IMR-90 (cell line): ENCODE measurements around the gene SF3A1. TPM values are rescaled to one million over a fixed set of nuclear protein-coding genes. Genes with fewer than 3 reads are reported as not detected.
A peak's percentile ranks its signal among the peaks of the same experiment; 100 is the strongest.

ENCODE experiments used
- ATAC-seq: fragments of 200-7000 bp; cut with Tn5 transposase; 2 replicates; pipeline ENCODE4 v1.9.1; 2020; ENCODE audit warnings: low read depth, mild to moderate bottlenecking, moderate library complexity
- BruUV-seq: library from RNA; stranded (reverse); fragments of 400-500 nt; replicated peaks from 2 replicates; lab custom pipeline; 2021; lab: Mats Ljungman, UMichigan
- CTCF ChIA-PET: fragments of 300-600 bp; formaldehyde crosslinking; extraction: SDS; loops from one replicate; lab custom pipeline; 2021; ENCODE audit warnings: antibody characterized with exemption; lab: Yijun Ruan, JAX
- POLR2A ChIA-PET: fragments of 300-600 bp; sonication (Branson Sonifier 250); formaldehyde crosslinking; loops from one replicate; lab custom pipeline; 2022; ENCODE audit warnings: antibody characterized with exemption; ENCODE audit not compliant: unreplicated experiment; lab: Charles Lee
- DNase-seq: peaks from one replicate; pipeline ENCODE4 v3.0.0; 2013
- H2AFZ ChIP-seq: replicated peaks from 2 replicates; pipeline ENCODE3; 2013; ENCODE audit warnings: low read length, mild to moderate bottlenecking; ENCODE audit not compliant: poor library complexity
- H2AK5ac ChIP-seq: 2 replicates; pipeline ENCODE4 v1.6.1; 2013; ENCODE audit warnings: low read depth, low read length, inconsistent platforms
- H2AK9ac ChIP-seq: replicated peaks from 2 replicates; pipeline ENCODE3; 2013; ENCODE audit warnings: mild to moderate bottlenecking, low read depth, low read length, moderate library complexity; ENCODE audit not compliant: poor library complexity
- H2BK120ac ChIP-seq: 2 replicates; pipeline ENCODE4 v1.6.1; 2013; ENCODE audit warnings: low read depth, low read length, inconsistent platforms
- H2BK15ac ChIP-seq: 3 replicates; pipeline ENCODE4 v1.6.1; 2013; ENCODE audit warnings: low read depth, low read length, inconsistent platforms
- H2BK20ac ChIP-seq: 2 replicates; pipeline ENCODE4 v1.6.1; 2013; ENCODE audit warnings: low read depth, mild to moderate bottlenecking, inconsistent platforms, low read length, moderate library complexity
- H2BK5ac ChIP-seq: 2 replicates; pipeline ENCODE4 v1.6.1; 2013; ENCODE audit warnings: mild to moderate bottlenecking, low read depth, low read length, inconsistent platforms; ENCODE audit not compliant: poor library complexity, severe bottlenecking
- H3K14ac ChIP-seq: replicated peaks from 2 replicates; pipeline ENCODE4 v1.6.1; 2013; ENCODE audit warnings: low read depth, low read length, inconsistent platforms
- H3K18ac ChIP-seq: 2 replicates; pipeline ENCODE4 v1.6.1; 2013; ENCODE audit warnings: low read depth, low read length, control low read depth
- H3K23ac ChIP-seq: 2 replicates; pipeline ENCODE4 v1.6.1; 2013; ENCODE audit warnings: low read depth, low read length, inconsistent platforms
- H3K27ac ChIP-seq: 2 replicates; pipeline ENCODE4 v1.5.1; 2013; ENCODE audit warnings: mild to moderate bottlenecking, control low read depth, low read length; ENCODE audit not compliant: insufficient read depth
- H3K27me3 ChIP-seq: 2 replicates; pipeline ENCODE4 v1.6.1; 2013; ENCODE audit warnings: low read length; ENCODE audit not compliant: control insufficient read depth, insufficient read depth
- H3K36me3 ChIP-seq: 2 replicates; pipeline ENCODE4 v1.6.1; 2013; ENCODE audit warnings: low read length, mixed read lengths; ENCODE audit not compliant: control insufficient read depth, insufficient read depth
- H3K4ac ChIP-seq: 2 replicates; pipeline ENCODE4 v1.6.1; 2013; ENCODE audit warnings: low read depth, low read length, inconsistent platforms
- H3K4me1 ChIP-seq: 2 replicates; pipeline ENCODE4 v1.6.1; 2013; ENCODE audit warnings: low read length, mixed read lengths; ENCODE audit not compliant: control insufficient read depth, insufficient read depth
- H3K4me2 ChIP-seq: 2 replicates; pipeline ENCODE4 v1.6.1; 2013; ENCODE audit warnings: low read depth, mild to moderate bottlenecking, control low read depth, low read length, moderate library complexity
- H3K4me3 ChIP-seq: 2 replicates; pipeline ENCODE4 v1.5.1; 2013; ENCODE audit warnings: low read depth, mild to moderate bottlenecking, control low read depth, low read length, moderate library complexity; ENCODE audit not compliant: insufficient read depth
- H3K56ac ChIP-seq: 2 replicates; pipeline ENCODE4 v1.6.1; 2013; ENCODE audit warnings: low read length, inconsistent platforms; ENCODE audit not compliant: insufficient read depth; ENCODE audit errors: extremely low read depth
- H3K79me1 ChIP-seq, 2 experiments: 2 replicates each; pipeline ENCODE4 v1.6.1; 2013; ENCODE audit warnings: low read length in 2 of 2, inconsistent platforms in 1 of 2, low read depth in 1 of 2
- H3K9ac ChIP-seq: 2 replicates; pipeline ENCODE4 v1.6.1; 2013; ENCODE audit warnings: low read depth, low read length, control low read depth
- H3K9me1 ChIP-seq: 2 replicates; pipeline ENCODE4 v1.6.1; 2013; ENCODE audit warnings: low read length, inconsistent platforms; ENCODE audit not compliant: insufficient read depth
- H3K9me3 ChIP-seq: 2 replicates; pipeline ENCODE4 v1.6.1; 2013; ENCODE audit warnings: low read length; ENCODE audit not compliant: control insufficient read depth, insufficient read depth
- H4K20me1 ChIP-seq: 2 replicates; pipeline ENCODE4 v1.6.1; 2013; ENCODE audit warnings: low read length, inconsistent platforms; ENCODE audit not compliant: insufficient read depth
- H4K5ac ChIP-seq: 2 replicates; pipeline ENCODE4 v1.6.1; 2013; ENCODE audit warnings: mild to moderate bottlenecking, low read depth, low read length, control low read depth
- H4K8ac ChIP-seq, 2 experiments: 2 replicates each; pipeline ENCODE4 v1.6.1; 2013; ENCODE audit warnings: low read depth in 2 of 2, low read length in 2 of 2, control low read depth in 1 of 2, inconsistent platforms in 1 of 2
- H4K91ac ChIP-seq: 2 replicates; pipeline ENCODE4 v1.6.1; 2013; ENCODE audit warnings: low read depth, low read length, inconsistent platforms; ENCODE audit not compliant: insufficient read depth
- ELK1 ChIP-seq: fragments of 150-350 bp; IDR thresholded peaks from 2 replicates; pipeline ENCODE4 v1.6.1; 2016; ENCODE audit warnings: low read depth, mild to moderate bottlenecking, low read length, moderate library complexity, borderline replicate concordance
- RCOR1 ChIP-seq: IDR thresholded peaks from 2 replicates; pipeline ENCODE4 v1.6.1; 2012; ENCODE audit warnings: mild to moderate bottlenecking, low read length, improper control_type of control experiment; ENCODE audit not compliant: insufficient replicate concordance
- WGBS, 2 experiments: methylation state at CpG; one replicate each; pipeline versions ENCODE4 v1.1.5 to v1.1.7; 2013; ENCODE audit warnings: missing lambda C conversion rate in 2 of 2; ENCODE audit not compliant: insufficient read length in 1 of 2; ENCODE audit errors: extremely low coverage in 2 of 2; 5-methylcytosine and 5-hydroxymethylcytosine counted together
- dilution Hi-C: fragments of 300-500 bp; cut with HindIII; formaldehyde crosslinking; loops from one replicate; pipeline ENCODE4 v1.14.3; 2018; ENCODE audit warnings: low sequenced_read_pairs; ENCODE audit not compliant: unreplicated experiment
- in situ Hi-C: fragments of 300-500 bp; cut with MboI; formaldehyde crosslinking; loops from 3 replicates; pipeline ENCODE4 v1.14.3; 2019; ENCODE audit warnings: low sequenced_read_pairs, inconsistent platforms, mixed read lengths
- intact Hi-C: fragments of 100-400 bp; cut with micrococcal nuclease; formaldehyde crosslinking; loops from 2 replicates; pipeline ENCODE4 v1.10.0; 2022
- polyA plus RNA-seq, 3 experiments: library from polyadenylated mRNA; depleted of rRNA; stranded (reverse); fragments of >200 nt; gene quantifications; 2 replicates each; pipeline ENCODE4 v1.2.3, GENCODE V29; 2012; ENCODE audit warnings: low replicate concordance in 1 of 3
- total RNA-seq: library from RNA; depleted of rRNA; stranded (reverse); fragments of >200 nt; gene quantifications from 2 replicates; pipeline ENCODE4 v1.2.3, GENCODE V29; 2012

The SF3A1 gene
- total and polyA plus RNA-seq, 2 of the 4 experiments (the other 2 are of a cell fraction) = 36.9 to 67.2 TPM

- no peak overlapping the region for H2BK15ac ChIP-seq
- intact Hi-C loops = no loop called here
- POLR2A ChIA-PET = no interaction called here
These were observed 50.6 kb downstream of the SF3A1 start for GRCh38 chr22:30305906-30306626.

More at GRCh38 chr22:30305906-30306626, 50.6 kb downstream of the SF3A1 start:
- Histone ChIP-seq H3K14ac (peak overlapping the region; percentile 65; the same call in 1 of the 2 replicates), H3K18ac (no peak overlapping the region), H3K4me1 (peaks cover 33% of the 10 kb centered on the region), H3K9ac (no peak overlapping the region), H2BK120ac (no peak overlapping the region), H2AFZ (no peak overlapping the region), H3K4me3 (no peak overlapping the region), H3K79me1 (peaks cover 64 to 93% of the 10 kb centered on the region in 2 experiments), H2AK9ac (peak overlapping the region; percentile 20), H3K36me3 (peaks cover 25% of the 10 kb centered on the region), H2BK5ac (no peak overlapping the region), H4K8ac (peak overlapping the region in 1 of 2 experiments; percentile 18; a peak in 1 of 4 replicates), H4K5ac (no peak overlapping the region), H4K20me1 (peaks cover 68% of the 10 kb centered on the region), H3K4ac (peak overlapping the region; percentile 45; the same call in 1 of the 2 replicates), H3K23ac (peak overlapping the region; percentile 3; the same call in 1 of the 2 replicates), H3K56ac (no peak overlapping the region), H3K9me1 (peaks cover 42% of the 10 kb centered on the region), H2AK5ac (peak overlapping the region; percentile 67), H4K91ac (no peak overlapping the region), H3K27ac (no peak overlapping the region), H2BK20ac (no peak overlapping the region), H3K9me3 (no peaks in the 10 kb centered on the region), H3K4me2 (no peak overlapping the region), H3K27me3 (no peaks in the 10 kb centered on the region)
- no TSS peak for BruUV-seq
- dilution Hi-C loops = no loop called here
- no CpG with 5 or more reads among the region's 3 CpGs for WGBS, 2 experiments
- ATAC-seq (no peak), DNase-seq (no peak)
- TF ChIP-seq RCOR1 (peak; percentile 36), ELK1 (no peak)
- CTCF ChIA-PET = no interaction called here
- in situ Hi-C loops = no loop called here
